ENCODE data around the gene GPC5. TPM values are rescaled to one million over a fixed set of nuclear protein-coding genes. Genes with fewer than 3 reads are reported as not detected.

The GPC5 gene
- total RNA-seq, 4 donors from 2014 or later = 0.47 TPM; not detected in 3

DNA sequence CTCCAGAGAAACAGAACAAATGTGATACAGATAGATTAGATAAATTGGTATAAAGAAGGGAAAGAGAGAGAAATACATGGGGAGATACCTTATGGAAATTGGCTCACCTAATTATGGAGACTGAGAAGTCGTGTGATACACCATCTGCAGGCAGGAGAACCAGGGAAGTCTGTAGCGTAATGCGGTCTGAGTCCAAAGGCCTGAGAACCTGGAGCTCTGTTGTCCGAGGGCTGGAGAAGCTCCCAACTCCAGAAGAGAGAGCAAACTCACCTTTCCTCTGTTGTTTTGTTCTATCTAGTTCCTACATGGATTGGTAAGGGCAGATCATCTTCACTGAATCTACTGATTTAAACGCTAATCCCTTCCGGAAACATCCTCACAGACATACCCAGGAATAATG is 1179.9 kb downstream of the GPC5 start:
- Histone ChIP-seq H3K9me3 (peaks cover 0 to under 1% (median 0%) of the 10 kb centered on the region in 3 donors), H3K36me3 (no peaks in the 10 kb centered on the region), H3K4me1 (no peaks in the 10 kb centered on the region), H3K27me3 (no peaks in the 10 kb centered on the region), H3K27ac (no peak overlapping the region), H3K4me3 (no peak overlapping the region)
- 96 to 99% methylated on average over 4 to 6 of the region's 6 CpGs for WGBS, 2 donors (ENCODE audit: low coverage in 1 of 2)
- ATAC-seq = no peak
- TF ChIP-seq, protein P1, sequence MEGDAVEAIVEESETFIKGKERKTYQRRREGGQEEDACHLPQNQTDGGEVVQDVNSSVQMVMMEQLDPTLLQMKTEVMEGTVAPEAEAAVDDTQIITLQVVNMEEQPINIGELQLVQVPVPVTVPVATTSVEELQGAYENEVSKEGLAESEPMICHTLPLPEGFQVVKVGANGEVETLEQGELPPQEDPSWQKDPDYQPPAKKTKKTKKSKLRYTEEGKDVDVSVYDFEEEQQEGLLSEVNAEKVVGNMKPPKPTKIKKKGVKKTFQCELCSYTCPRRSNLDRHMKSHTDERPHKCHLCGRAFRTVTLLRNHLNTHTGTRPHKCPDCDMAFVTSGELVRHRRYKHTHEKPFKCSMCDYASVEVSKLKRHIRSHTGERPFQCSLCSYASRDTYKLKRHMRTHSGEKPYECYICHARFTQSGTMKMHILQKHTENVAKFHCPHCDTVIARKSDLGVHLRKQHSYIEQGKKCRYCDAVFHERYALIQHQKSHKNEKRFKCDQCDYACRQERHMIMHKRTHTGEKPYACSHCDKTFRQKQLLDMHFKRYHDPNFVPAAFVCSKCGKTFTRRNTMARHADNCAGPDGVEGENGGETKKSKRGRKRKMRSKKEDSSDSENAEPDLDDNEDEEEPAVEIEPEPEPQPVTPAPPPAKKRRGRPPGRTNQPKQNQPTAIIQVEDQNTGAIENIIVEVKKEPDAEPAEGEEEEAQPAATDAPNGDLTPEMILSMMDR (IDR thresholded peaks at IDR 0.05) = no peak
- TF ChIP-seq EP300 (IDR thresholded peaks at IDR 0.05) (no peak), POLR2AphosphoS5 (IDR thresholded peaks at IDR 0.05) (no peak)

DNA sequence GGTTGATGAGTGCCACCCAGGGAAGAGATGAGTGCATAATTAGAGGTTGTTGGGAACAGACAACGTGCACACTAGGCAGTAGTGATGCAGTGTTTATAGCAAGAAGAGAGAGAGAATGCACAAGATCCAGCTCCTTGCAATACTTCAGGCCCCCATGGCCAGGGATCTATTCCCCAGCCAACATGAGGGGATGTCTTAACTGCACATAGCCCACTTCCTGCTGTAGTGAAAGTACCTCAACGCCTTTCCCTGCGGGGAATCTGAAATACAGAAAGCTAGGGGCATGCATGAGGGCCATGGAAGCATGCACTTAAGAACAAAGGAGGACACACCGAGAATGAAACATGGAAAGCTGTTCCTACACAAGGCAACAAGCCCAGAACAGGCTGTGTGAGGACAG is 1191.5 kb downstream of the GPC5 start:
- H3K36me3 ChIP-seq = no peaks in the 10 kb centered on the region
- WGBS, 2 donors (ENCODE audit: low coverage in 1 of 2) = 92% methylated on average over 4 of the region's 4 CpGs; no CpG with 5 or more reads in 1 of the 2 donors
- H3K4me3 ChIP-seq = no peak overlapping the region
- no peaks in the 10 kb centered on the region for H3K4me1 ChIP-seq
- no peak overlapping the region for H3K27ac ChIP-seq
- H3K9me3 ChIP-seq = peaks cover 0 to 5% (median 0%) of the 10 kb centered on the region in 3 donors
- TF ChIP-seq EP300 (IDR thresholded peaks at IDR 0.05) = no peak
- TF ChIP-seq, protein P1 (IDR thresholded peaks at IDR 0.05) = no peak
- TF ChIP-seq POLR2A (IDR thresholded peaks at IDR 0.05) = no peak
- no peaks in the 10 kb centered on the region for H3K27me3 ChIP-seq
- ATAC-seq = no peak

DNA sequence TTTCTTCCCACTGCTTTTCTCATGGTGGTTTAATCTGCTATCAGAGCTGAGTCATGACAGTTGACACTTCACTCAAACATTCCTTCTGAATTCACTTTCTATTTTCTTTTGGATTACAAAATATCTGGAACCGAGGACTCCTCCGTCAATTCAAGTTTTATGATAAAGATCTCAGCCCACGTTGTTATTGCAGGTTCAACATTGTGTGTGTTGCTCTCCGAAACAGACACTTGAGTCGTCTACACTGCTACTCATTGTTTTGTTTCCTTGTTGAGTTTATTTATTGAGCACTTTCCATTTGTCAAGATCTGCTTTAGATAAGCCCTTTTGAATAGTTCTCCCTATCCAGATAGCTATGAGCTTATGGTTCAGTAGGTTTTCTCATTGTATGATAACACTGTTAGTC is 1192.1 kb downstream of the GPC5 start:
- TF ChIP-seq EP300 (IDR thresholded peaks at IDR 0.05) (no peak), POLR2AphosphoS5 (IDR thresholded peaks at IDR 0.05) (no peak), POLR2A (IDR thresholded peaks at IDR 0.05) (no peak)
- no peaks in the 10 kb centered on the region for H3K4me1 ChIP-seq
- H3K27ac ChIP-seq = no peak overlapping the region
- no peaks in the 10 kb centered on the region for H3K36me3 ChIP-seq
- WGBS, 2 donors (ENCODE audit: low coverage in 1 of 2) = 56 to 75% methylated on average over 5 of the region's 5 CpGs
- no peak overlapping the region for H3K4me3 ChIP-seq
- H3K27me3 ChIP-seq = no peaks in the 10 kb centered on the region
- H3K9me3 ChIP-seq = no peaks in the 10 kb centered on the region
- ATAC-seq = no peak

DNA sequence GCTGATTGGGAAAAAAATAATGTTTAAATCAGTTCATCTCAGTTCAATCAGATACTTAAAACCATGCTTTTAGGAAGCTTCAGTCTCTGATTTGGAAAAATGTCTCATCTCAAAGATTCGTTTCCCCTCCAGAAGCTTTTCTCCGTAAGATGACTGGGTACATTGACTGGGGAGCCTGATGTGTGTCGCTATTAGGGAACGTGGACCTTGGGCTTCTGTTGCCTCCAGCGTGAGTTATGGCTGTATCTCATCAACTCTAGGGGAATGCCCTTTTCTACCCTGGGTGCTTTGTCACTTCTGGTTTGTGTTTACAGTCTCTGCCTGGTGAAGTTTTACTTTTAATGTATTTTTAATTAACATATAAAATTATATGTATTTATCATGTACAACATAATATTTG is 1192.7 kb downstream of the GPC5 start:
- Histone ChIP-seq H3K9me3 (no peaks in the 10 kb centered on the region), H3K27ac (no peak overlapping the region), H3K4me1 (no peaks in the 10 kb centered on the region), H3K4me3 (no peak overlapping the region), H3K27me3 (no peaks in the 10 kb centered on the region), H3K36me3 (no peaks in the 10 kb centered on the region)
- no peak for ATAC-seq
- TF ChIP-seq POLR2A (IDR thresholded peaks at IDR 0.05) = no peak
- TF ChIP-seq, protein P1 (IDR thresholded peaks at IDR 0.05) = no peak
- no peak for TF ChIP-seq POLR2AphosphoS5 (IDR thresholded peaks at IDR 0.05)
- TF ChIP-seq EP300 (IDR thresholded peaks at IDR 0.05) = no peak
- WGBS, 2 donors (ENCODE audit: low coverage in 1 of 2) = 61 to 77% methylated on average over 4 to 5 of the region's 5 CpGs

DNA sequence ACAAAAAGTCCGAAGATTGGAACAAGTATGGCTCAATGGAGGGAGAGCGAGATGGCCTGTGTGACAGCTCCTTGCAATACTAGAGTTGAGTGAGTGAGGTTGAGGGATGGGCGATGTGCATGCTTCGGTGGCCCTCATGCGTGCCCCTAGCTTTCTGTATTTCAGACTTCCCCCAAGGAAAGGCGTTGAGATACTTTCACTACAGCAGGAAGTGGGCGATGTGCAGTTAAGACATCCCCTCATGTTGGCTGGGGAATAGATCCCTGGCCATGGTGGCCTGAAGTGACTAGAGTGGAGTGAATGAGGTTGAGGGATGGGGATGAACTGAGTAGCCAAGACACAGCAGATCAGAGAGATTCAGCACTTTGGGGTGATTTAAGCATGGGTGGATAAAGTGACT is 1194.3 kb downstream of the GPC5 start:
- H3K4me1 ChIP-seq = no peaks in the 10 kb centered on the region
- H3K27ac ChIP-seq = no peak overlapping the region
- WGBS, 2 donors (ENCODE audit: low coverage in 1 of 2) = 100% methylated on average over 1 to 3 of the region's 7 CpGs
- H3K4me3 ChIP-seq = no peak overlapping the region
- ATAC-seq = no peak
- H3K9me3 ChIP-seq = no peaks in the 10 kb centered on the region
- H3K36me3 ChIP-seq = no peaks in the 10 kb centered on the region
- TF ChIP-seq POLR2A (IDR thresholded peaks at IDR 0.05) = no peak
- TF ChIP-seq EP300 (IDR thresholded peaks at IDR 0.05) = no peak
- TF ChIP-seq, protein P1 (IDR thresholded peaks at IDR 0.05) = no peak
- no peak for TF ChIP-seq POLR2AphosphoS5 (IDR thresholded peaks at IDR 0.05)
- no peaks in the 10 kb centered on the region for H3K27me3 ChIP-seq
